ENCODE results near the gene CADPS. TPM values are rescaled to one million over a fixed set of nuclear protein-coding genes. Genes with fewer than 3 reads are reported as not detected.

Gene CADPS
- total and polyA plus RNA-seq, 5 donors, result 29.4 to 64.2 (median 39.3) TPM

DNA sequence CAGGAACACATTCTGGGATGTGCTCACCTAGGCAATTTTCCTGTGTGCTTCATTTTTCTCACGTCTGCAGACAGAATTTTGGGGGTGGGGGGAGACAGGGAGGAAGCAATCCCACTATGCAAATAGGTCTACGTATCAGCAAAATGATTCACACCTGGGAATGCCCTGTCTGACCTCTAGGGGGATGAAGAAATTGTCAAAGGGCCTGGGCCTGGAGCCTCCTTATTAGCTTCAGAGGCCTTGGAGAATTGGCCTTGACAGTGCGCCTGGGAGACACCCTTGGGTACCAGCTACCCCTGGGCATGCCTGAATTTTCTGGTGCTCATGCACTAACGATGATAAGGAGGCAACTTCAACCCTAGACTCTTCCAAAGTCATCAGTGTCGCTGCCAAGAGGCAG is 207.5 kb downstream of the CADPS start:
- DNase-seq, result no peak
- Histone ChIP-seq H3K4me3 (ENCODE audit: low read length) (no peak overlapping the region), H3K27me3 (ENCODE audit: control insufficient read depth, insufficient read depth) (no peaks in the 10 kb centered on the region), H3K4me1 (ENCODE audit: control insufficient read depth, insufficient read depth, low read length) (no peaks in the 10 kb centered on the region), H3K27ac (ENCODE audit: low read length) (no peak overlapping the region), H3K9me3 (ENCODE audit: control insufficient read depth, low read length) (no peaks in the 10 kb centered on the region)
- intact Hi-C loops (cut with DNase I), result loop anchor here in 3 of 4 donors (5.0 to 10.0 kb wide), 3 partner anchors 207 to 565 kb away; partner anchors contain the start of gene CADPS (in 1 of the 3)
- WGBS, result 62% methylated on average over 5 of the region's 5 CpGs
- ATAC-seq, result no peak

DNA sequence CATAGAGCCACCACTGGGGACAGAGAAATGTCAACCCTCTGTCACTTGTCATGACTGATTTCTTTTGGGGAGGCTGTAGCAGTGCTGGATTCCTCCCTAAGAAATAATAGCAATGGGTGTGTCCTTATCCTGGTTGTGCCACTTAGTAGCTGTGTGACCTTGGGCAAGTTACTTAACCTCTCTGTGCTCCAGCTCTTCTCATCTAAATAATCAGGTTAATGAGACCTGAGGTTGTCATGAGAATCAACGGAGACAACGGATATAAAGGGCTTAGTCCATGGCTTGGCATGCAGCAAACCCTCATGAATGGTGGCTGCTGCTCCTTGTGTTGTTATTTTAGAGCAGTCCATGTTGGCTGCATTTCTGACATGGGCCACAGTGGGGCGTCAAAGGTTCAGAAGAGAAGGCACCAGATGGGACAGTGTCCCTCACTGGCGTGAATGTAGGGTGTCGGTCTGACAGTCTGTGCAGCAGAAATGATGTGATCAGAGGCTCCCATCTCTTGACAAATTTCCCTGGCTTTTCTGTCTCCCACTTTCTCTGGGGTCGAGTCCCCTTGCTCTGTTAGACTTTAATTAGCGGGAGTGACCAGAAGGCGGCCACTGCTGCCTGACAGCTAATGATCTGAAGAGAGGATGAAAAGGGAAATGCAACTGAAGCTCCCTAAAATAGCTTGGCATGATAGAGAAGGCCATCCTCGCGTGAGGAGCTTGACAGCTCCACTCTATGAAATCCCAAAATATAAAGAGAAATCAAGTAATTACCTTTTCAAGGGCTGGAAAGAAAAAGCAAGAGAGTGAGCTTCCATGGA is 209.4 kb downstream of the CADPS start:
- Histone ChIP-seq H3K4me3 (ENCODE audit: low read length) (no peak overlapping the region), H3K27me3 (ENCODE audit: control insufficient read depth, insufficient read depth) (no peaks in the 10 kb centered on the region), H3K4me1 (ENCODE audit: control insufficient read depth, insufficient read depth, low read length) (no peaks in the 10 kb centered on the region), H3K27ac (ENCODE audit: low read length) (peak overlapping the region; percentile 53), H3K9me3 (ENCODE audit: control insufficient read depth, low read length) (no peaks in the 10 kb centered on the region)
- 2% methylated on average over 10 of the region's 10 CpGs for WGBS
- ATAC-seq (peak; percentile 61 to 82), DNase-seq (peak; percentile 63 to 80 (median 76))
- intact Hi-C loops (cut with DNase I), result loop anchor here in 3 of 4 donors (5.0 to 10.0 kb wide), 3 partner anchors 209 to 566 kb away; partner anchors contain the start of gene CADPS (in 1 of the 3)

DNA sequence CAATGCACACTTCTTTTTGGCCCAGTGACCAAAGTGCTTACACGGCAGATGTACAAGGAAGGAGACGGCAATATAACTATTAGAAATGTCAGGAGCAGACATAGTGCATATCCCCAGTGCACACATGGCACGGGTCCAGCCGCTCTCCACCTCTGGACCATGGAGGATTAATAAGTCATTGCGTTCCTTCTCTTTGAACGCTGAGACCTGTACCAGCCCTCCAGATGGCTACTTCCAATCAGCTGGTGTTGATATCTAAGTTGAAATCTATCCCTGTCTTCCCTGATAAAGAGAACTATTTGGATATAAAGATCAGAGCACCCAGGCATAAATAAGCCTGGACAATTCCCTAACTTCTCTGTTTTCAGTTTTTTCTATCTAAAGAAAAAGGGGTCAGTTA is 212.5 kb downstream of the CADPS start:
- Histone ChIP-seq H3K9me3 (ENCODE audit: control insufficient read depth, low read length) (no peaks in the 10 kb centered on the region), H3K4me1 (ENCODE audit: control insufficient read depth, insufficient read depth, low read length) (no peaks in the 10 kb centered on the region), H3K27ac (ENCODE audit: low read length) (no peak overlapping the region), H3K4me3 (ENCODE audit: low read length) (no peak overlapping the region), H3K27me3 (ENCODE audit: control insufficient read depth, insufficient read depth) (no peaks in the 10 kb centered on the region)
- WGBS, result 67% methylated on average over 6 of the region's 6 CpGs
- intact Hi-C loops (cut with DNase I), result loop anchor here in 2 of 4 donors (10.0 kb wide), 2 partner anchors 212 to 532 kb away; partner anchors contain the start of gene CADPS (in 1 of the 2)
- DNase-seq (peak in 1 of 3 donors; percentile 53), ATAC-seq (no peak)

DNA sequence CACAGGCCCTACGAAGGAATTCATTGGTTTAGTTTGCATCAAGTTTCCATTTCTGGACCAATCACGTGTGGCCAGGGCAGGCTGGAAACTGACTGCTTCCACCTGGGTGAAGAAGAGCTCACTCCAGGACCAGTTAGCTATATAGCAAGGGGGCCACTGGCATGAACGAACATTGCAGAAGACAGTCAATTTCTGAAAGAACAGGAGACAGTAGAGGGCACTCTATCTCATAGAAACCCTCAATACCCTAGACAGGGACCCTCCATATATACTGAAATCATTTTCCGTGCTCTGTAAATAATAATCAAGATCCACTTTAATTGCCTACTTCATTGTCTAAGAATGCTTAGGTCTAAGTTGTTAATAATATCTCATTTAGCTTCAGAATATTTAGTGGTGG is 215.6 kb downstream of the CADPS start:
- H3K27ac ChIP-seq (ENCODE audit: low read length), result no peak overlapping the region
- WGBS, result 64% methylated on average over 4 of the region's 4 CpGs
- ATAC-seq, result no peak
- H3K4me3 ChIP-seq (ENCODE audit: low read length), result no peak overlapping the region
- no peak for DNase-seq
- intact Hi-C loops (cut with DNase I), result loop anchor here in 2 of 4 donors (10.0 kb wide), 2 partner anchors 215 to 535 kb away; partner anchors contain the start of gene CADPS (in 1 of the 2)
- H3K9me3 ChIP-seq (ENCODE audit: control insufficient read depth, low read length), result no peaks in the 10 kb centered on the region
- H3K27me3 ChIP-seq (ENCODE audit: control insufficient read depth, insufficient read depth), result no peaks in the 10 kb centered on the region
- H3K4me1 ChIP-seq (ENCODE audit: control insufficient read depth, insufficient read depth, low read length), result no peaks in the 10 kb centered on the region

DNA sequence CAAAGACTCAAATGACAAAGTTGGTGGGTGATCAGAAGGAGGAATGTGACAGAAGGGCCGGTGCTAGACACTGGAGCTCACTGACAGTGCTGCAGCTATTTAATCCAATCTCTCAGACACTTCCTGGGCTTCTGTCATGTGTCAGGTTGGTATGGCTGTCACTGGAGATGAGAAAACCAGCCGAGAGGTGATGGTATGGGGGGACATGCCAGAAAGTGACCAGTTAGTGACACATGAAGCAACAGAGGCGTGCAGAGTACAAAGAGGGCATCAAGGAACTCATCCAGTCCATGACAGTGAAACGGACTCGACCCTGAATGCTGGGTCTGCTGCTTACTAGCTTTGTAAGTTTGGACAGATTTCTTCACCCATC is 219.5 kb downstream of the CADPS start:
- ATAC-seq, result peak; percentile 90 to 91
- H3K4me1 ChIP-seq (ENCODE audit: control insufficient read depth, insufficient read depth, low read length), result no peaks in the 10 kb centered on the region
- 28% methylated on average over 5 of the region's 5 CpGs for WGBS
- H3K27ac ChIP-seq (ENCODE audit: low read length), result peak overlapping the region; percentile 87
- no peaks in the 10 kb centered on the region for H3K27me3 ChIP-seq (ENCODE audit: control insufficient read depth, insufficient read depth)
- H3K9me3 ChIP-seq (ENCODE audit: control insufficient read depth, low read length), result no peaks in the 10 kb centered on the region
- intact Hi-C loops (cut with DNase I), result no loop called here
- no peak overlapping the region for H3K4me3 ChIP-seq (ENCODE audit: low read length)
- DNase-seq, result peak in 2 of 3 donors; percentile 18 to 50

DNA sequence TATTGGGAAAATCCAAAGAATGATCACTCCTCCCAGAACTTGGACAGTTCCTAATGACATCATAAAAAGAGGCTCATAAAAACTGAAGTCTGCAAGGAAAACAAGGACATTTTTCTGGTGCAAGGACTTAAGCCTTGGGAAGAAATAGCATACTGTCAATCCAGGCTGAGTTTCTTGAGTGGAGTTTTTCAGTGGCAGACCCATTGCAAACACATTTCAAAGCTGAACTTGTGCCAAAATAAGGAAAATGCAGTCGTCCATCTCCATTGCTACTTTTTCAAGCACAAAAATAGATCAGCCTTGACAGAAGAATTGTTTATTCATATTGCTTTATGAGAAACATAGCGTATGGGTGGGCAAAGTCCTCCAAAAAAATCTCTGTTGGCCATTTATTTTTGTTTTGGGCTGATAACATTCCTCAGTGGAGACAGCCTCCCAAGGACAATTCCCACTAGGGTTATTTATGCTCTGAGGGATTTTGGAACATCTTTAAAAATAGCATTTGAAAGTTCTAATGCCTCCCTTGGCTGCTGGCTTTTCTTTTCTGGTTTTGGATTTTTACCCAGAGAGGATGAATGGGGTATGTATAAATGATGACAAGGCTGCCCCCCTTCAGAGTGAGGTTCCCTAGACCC is 220.0 kb downstream of the CADPS start:
- H3K27me3 ChIP-seq (ENCODE audit: control insufficient read depth, insufficient read depth), result no peaks in the 10 kb centered on the region
- intact Hi-C loops (cut with DNase I), result no loop called here
- peak overlapping the region; percentile 87 for H3K27ac ChIP-seq (ENCODE audit: low read length)
- no peak for DNase-seq
- ATAC-seq, result peak; percentile 38 to 51
- no peak overlapping the region for H3K4me3 ChIP-seq (ENCODE audit: low read length)
- H3K9me3 ChIP-seq (ENCODE audit: control insufficient read depth, low read length), result no peaks in the 10 kb centered on the region
- H3K4me1 ChIP-seq (ENCODE audit: control insufficient read depth, insufficient read depth, low read length), result no peaks in the 10 kb centered on the region
- 28% methylated on average over 2 of the region's 2 CpGs for WGBS

DNA sequence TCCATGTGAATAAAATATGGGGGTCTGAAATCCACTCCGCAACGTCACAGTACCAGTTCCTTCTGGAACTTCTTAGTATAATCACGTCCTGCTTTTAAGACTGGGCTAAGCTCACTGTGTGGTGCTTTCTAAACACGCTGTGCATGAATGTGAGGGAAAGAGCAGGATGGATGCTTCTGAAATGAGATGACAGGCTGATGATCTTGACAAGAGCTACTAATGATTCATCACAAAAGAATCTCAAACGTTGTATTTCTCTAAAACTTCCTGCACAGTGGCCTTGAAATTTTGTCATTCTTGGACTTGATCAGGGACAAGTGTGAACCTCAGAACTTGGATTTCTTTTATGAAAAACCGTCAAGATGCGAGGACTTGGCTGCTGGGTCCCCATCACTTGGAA is 221.4 kb downstream of the CADPS start:
- Histone ChIP-seq H3K4me1 (ENCODE audit: control insufficient read depth, insufficient read depth, low read length) (no peaks in the 10 kb centered on the region), H3K27me3 (ENCODE audit: control insufficient read depth, insufficient read depth) (no peaks in the 10 kb centered on the region), H3K9me3 (ENCODE audit: control insufficient read depth, low read length) (no peaks in the 10 kb centered on the region), H3K27ac (ENCODE audit: low read length) (peak overlapping the region; percentile 78), H3K4me3 (ENCODE audit: low read length) (no peak overlapping the region)
- DNase-seq, result no peak
- intact Hi-C loops (cut with DNase I), result no loop called here
- WGBS, result 58% methylated on average over 7 of the region's 7 CpGs
- no peak for ATAC-seq

DNA sequence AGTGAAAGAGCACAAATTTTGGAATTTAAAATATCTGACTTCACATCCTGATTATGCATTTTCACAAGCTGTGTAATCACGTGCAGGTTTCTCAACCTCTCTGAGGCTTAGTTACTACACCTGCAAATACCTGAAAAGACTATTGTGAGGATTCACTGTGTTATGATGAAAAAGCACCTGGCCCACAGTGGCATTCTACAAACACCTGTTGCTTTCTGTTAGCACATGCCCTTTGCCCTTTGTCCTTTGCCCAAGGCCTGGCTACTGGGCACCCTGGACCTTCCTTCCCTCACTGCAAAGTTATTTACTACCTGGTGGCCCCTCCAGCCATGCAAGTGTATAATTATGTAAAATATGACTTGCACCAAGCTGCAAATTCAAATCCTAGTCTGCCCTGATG is 227.5 kb downstream of the CADPS start:
- no peak overlapping the region for H3K27ac ChIP-seq (ENCODE audit: low read length)
- H3K9me3 ChIP-seq (ENCODE audit: control insufficient read depth, low read length), result no peaks in the 10 kb centered on the region
- DNase-seq (no peak), ATAC-seq (no peak)
- 90% methylated on average over 1 of the region's 1 CpG for WGBS
- no peaks in the 10 kb centered on the region for H3K27me3 ChIP-seq (ENCODE audit: control insufficient read depth, insufficient read depth)
- H3K4me3 ChIP-seq (ENCODE audit: low read length), result no peak overlapping the region
- intact Hi-C loops (cut with DNase I), result no loop called here
- H3K4me1 ChIP-seq (ENCODE audit: control insufficient read depth, insufficient read depth, low read length), result peaks cover 3% of the 10 kb centered on the region

DNA sequence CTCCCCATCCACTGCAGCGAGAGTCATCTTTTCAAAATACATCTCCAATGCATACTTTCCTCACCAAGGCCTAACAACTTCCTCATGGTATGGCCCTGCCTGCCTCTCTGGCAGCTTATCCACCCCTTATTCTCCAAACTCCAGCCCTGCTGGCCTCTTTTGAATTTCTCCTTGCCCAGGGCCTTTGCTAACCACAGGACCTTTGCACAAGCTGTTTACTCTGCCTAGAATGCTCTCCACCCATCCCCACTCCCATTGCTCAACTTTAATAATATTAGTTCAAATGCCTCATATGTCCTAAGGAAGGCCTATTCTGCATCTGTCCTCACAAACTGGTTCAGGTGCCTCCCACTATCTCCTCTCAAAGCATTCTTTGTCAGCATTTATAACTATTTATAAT is 230.7 kb downstream of the CADPS start:
- Histone ChIP-seq H3K27me3 (ENCODE audit: control insufficient read depth, insufficient read depth) (no peaks in the 10 kb centered on the region), H3K4me1 (ENCODE audit: control insufficient read depth, insufficient read depth, low read length) (peaks cover 3% of the 10 kb centered on the region), H3K27ac (ENCODE audit: low read length) (no peak overlapping the region), H3K4me3 (ENCODE audit: low read length) (no peak overlapping the region), H3K9me3 (ENCODE audit: control insufficient read depth, low read length) (no peaks in the 10 kb centered on the region)
- ATAC-seq (no peak), DNase-seq (no peak)
- intact Hi-C loops (cut with DNase I), result no loop called here
- WGBS, result 89% methylated on average over 1 of the region's 1 CpG

DNA sequence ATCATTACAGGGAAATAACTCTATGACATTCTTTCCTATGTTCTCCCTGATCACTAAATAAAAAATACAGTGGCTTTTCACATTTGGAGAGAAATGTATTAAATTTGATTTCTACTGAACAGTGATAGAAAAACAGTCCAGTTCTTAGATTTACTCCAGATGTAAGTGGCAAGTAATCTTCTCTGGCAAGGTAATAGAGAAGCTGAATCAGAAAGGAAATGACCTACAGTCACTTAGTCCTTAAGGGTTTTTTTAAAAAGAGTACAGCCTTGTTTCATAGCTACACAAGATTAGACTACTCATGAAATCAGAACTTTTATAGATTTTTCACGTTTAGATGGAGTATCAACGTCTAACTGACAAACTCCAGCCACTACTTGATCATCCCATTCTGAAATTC is 236.9 kb downstream of the CADPS start:
- Histone ChIP-seq H3K9me3 (ENCODE audit: control insufficient read depth, low read length) (no peaks in the 10 kb centered on the region), H3K27ac (ENCODE audit: low read length) (no peak overlapping the region), H3K4me3 (ENCODE audit: low read length) (no peak overlapping the region), H3K4me1 (ENCODE audit: control insufficient read depth, insufficient read depth, low read length) (peaks cover 1% of the 10 kb centered on the region), H3K27me3 (ENCODE audit: control insufficient read depth, insufficient read depth) (no peaks in the 10 kb centered on the region)
- DNase-seq (no peak), ATAC-seq (no peak)
- intact Hi-C loops (cut with DNase I), result loop anchor here in 1 of 4 donors (10.0 kb wide), 1 partner anchor 236 kb away; the partner anchor contains the start of gene CADPS
- WGBS, result 56% methylated on average over 2 of the region's 2 CpGs

DNA sequence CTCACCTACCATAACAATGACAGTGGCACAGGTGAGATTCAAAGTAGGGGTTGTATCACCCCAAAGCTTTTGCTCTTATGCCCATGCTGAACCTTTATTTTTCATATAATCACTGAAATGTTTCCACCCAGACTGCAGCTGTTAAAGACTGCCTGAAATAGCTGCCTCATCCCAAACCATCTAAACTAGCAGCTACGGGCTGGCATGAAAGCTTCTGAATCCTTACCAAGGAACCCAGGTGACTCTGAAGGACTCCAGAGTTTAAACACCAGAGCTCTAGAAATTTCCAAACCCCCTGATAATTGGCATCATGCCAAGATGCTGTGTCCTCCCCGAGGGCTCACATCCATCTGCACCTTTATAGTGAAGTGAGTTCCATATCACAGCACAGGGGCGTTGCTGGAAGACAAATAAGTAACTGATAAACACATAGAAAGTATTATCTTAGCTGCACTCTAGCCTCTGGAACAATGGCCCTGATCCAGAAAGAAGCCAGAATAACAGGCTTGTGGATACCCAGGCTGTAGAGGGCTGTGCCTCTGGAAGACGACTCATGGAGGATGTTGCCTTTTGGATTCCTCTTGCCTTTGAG is 238.9 kb downstream of the CADPS start:
- ATAC-seq, result peak; percentile 68
- no peak for DNase-seq
- Histone ChIP-seq H3K4me1 (ENCODE audit: control insufficient read depth, insufficient read depth, low read length) (peaks cover 2% of the 10 kb centered on the region), H3K27ac (ENCODE audit: low read length) (peak overlapping the region; percentile 13), H3K4me3 (ENCODE audit: low read length) (no peak overlapping the region), H3K9me3 (ENCODE audit: control insufficient read depth, low read length) (no peaks in the 10 kb centered on the region), H3K27me3 (ENCODE audit: control insufficient read depth, insufficient read depth) (no peaks in the 10 kb centered on the region)
- WGBS, result 26% methylated on average over 4 of the region's 4 CpGs
- intact Hi-C loops (cut with DNase I), result loop anchor here in 1 of 4 donors (10.0 kb wide), 1 partner anchor 238 kb away; the partner anchor contains the start of gene CADPS
